Activated naive CD4-positive, alpha-beta T cell (primary cell): ENCODE results near the gene FAM204A.

Experiments
- DNase-seq, 4 experiments: peaks; one replicate each; lab custom pipeline; 2025; lab: John Stamatoyannopoulos, UW

Gene FAM204A

GRCh38 chr10:118341791-118342637 lies at the start of gene FAM204A:
Gene FAM204A, minus strand, starts transcription at chr10:118342324. Its CDS starts 5,909 bp downstream, at chr10:118336415.
- peak; percentile 83 to 93 (median 90) for DNase-seq

- no peak for DNase-seq
Measured at GRCh38 chr10:118383699-118384098, 41.6 kb upstream of the FAM204A start.

- no peak for DNase-seq
Measured at GRCh38 chr10:118383063-118383689, 41.1 kb upstream of the FAM204A start.

GRCh38 chr10:118374404-118374803 lies 32.3 kb upstream of the FAM204A start:
- no peak for DNase-seq

- DNase-seq = no peak
Measured at GRCh38 chr10:118373786-118374185, 31.7 kb upstream of the FAM204A start.

- no peak for DNase-seq
Measured at GRCh38 chr10:118370499-118370898, 28.4 kb upstream of the FAM204A start.

GRCh38 chr10:118369641-118370205 lies 27.6 kb upstream of the FAM204A start:
- no peak for DNase-seq

- DNase-seq = no peak
Measured at GRCh38 chr10:118365702-118366101, 23.6 kb upstream of the FAM204A start.

GRCh38 chr10:118362103-118362502 lies 20.0 kb upstream of the FAM204A start:
- DNase-seq = no peak

- DNase-seq = no peak
Measured at GRCh38 chr10:118358327-118358726, 16.2 kb upstream of the FAM204A start.

GRCh38 chr10:118357841-118358240 lies 15.7 kb upstream of the FAM204A start:
- DNase-seq = no peak

- no peak for DNase-seq
Measured at GRCh38 chr10:118356628-118357027, 14.5 kb upstream of the FAM204A start.

- DNase-seq = no peak
Measured at GRCh38 chr10:118355234-118355633, 13.1 kb upstream of the FAM204A start.

- DNase-seq = no peak
Measured at GRCh38 chr10:118349235-118349634, 7.1 kb upstream of the FAM204A start.

GRCh38 chr10:118343549-118343948 lies 1.4 kb upstream of the FAM204A start:
- DNase-seq = no peak

GRCh38 chr10:118343115-118343514 lies 991 bp upstream of the FAM204A start:
- DNase-seq = no peak

- DNase-seq = no peak
Measured at GRCh38 chr10:118342638-118343020, 505 bp upstream of the FAM204A start.

GRCh38 chr10:118340486-118340885 lies 1.6 kb downstream of the FAM204A start:
- DNase-seq = no peak

GRCh38 chr10:118339111-118339510 lies 3.0 kb downstream of the FAM204A start:
- no peak for DNase-seq

- DNase-seq = no peak
Measured at GRCh38 chr10:118337356-118337755, 4.8 kb downstream of the FAM204A start.

- no peak for DNase-seq
Measured at GRCh38 chr10:118333871-118334270, 8.3 kb downstream of the FAM204A start.

- DNase-seq = no peak
Measured at GRCh38 chr10:118332948-118333710, 9.0 kb downstream of the FAM204A start.
